IMR-90 (cell line): ENCODE measurements around the gene LCA5. TPM values are rescaled to one million over a fixed set of nuclear protein-coding genes. Genes with fewer than 3 reads are reported as not detected.

Source experiments
- ATAC-seq: fragments of 200-7000 bp; cut with Tn5 transposase; 2 replicates; pipeline ENCODE4 v1.9.1; 2020; ENCODE audit warnings: low read depth, mild to moderate bottlenecking, moderate library complexity
- BruUV-seq: library from RNA; stranded (reverse); fragments of 400-500 nt; replicated peaks from 2 replicates; lab custom pipeline; 2021; lab: Mats Ljungman, UMichigan
- CTCF ChIA-PET: fragments of 300-600 bp; formaldehyde crosslinking; extraction: SDS; loops from one replicate; lab custom pipeline; 2021; ENCODE audit warnings: antibody characterized with exemption; lab: Yijun Ruan, JAX
- POLR2A ChIA-PET: fragments of 300-600 bp; sonication (Branson Sonifier 250); formaldehyde crosslinking; loops from one replicate; lab custom pipeline; 2022; ENCODE audit warnings: antibody characterized with exemption; ENCODE audit not compliant: unreplicated experiment; lab: Charles Lee
- DNase-seq: peaks from one replicate; pipeline ENCODE4 v3.0.0; 2013
- H2AFZ ChIP-seq: replicated peaks from 2 replicates; pipeline ENCODE3; 2013; ENCODE audit warnings: low read length, mild to moderate bottlenecking; ENCODE audit not compliant: poor library complexity
- H2AK5ac ChIP-seq: 2 replicates; pipeline ENCODE4 v1.6.1; 2013; ENCODE audit warnings: low read depth, low read length, inconsistent platforms
- H2AK9ac ChIP-seq: replicated peaks from 2 replicates; pipeline ENCODE3; 2013; ENCODE audit warnings: mild to moderate bottlenecking, low read depth, low read length, moderate library complexity; ENCODE audit not compliant: poor library complexity
- H2BK120ac ChIP-seq: 2 replicates; pipeline ENCODE4 v1.6.1; 2013; ENCODE audit warnings: low read depth, low read length, inconsistent platforms
- H2BK15ac ChIP-seq: 3 replicates; pipeline ENCODE4 v1.6.1; 2013; ENCODE audit warnings: low read depth, low read length, inconsistent platforms
- H2BK20ac ChIP-seq: 2 replicates; pipeline ENCODE4 v1.6.1; 2013; ENCODE audit warnings: low read depth, mild to moderate bottlenecking, inconsistent platforms, low read length, moderate library complexity
- H2BK5ac ChIP-seq: 2 replicates; pipeline ENCODE4 v1.6.1; 2013; ENCODE audit warnings: mild to moderate bottlenecking, low read depth, low read length, inconsistent platforms; ENCODE audit not compliant: poor library complexity, severe bottlenecking
- H3K14ac ChIP-seq: replicated peaks from 2 replicates; pipeline ENCODE4 v1.6.1; 2013; ENCODE audit warnings: low read depth, low read length, inconsistent platforms
- H3K18ac ChIP-seq: 2 replicates; pipeline ENCODE4 v1.6.1; 2013; ENCODE audit warnings: low read depth, low read length, control low read depth
- H3K23ac ChIP-seq: 2 replicates; pipeline ENCODE4 v1.6.1; 2013; ENCODE audit warnings: low read depth, low read length, inconsistent platforms
- H3K27ac ChIP-seq: 2 replicates; pipeline ENCODE4 v1.5.1; 2013; ENCODE audit warnings: mild to moderate bottlenecking, control low read depth, low read length; ENCODE audit not compliant: insufficient read depth
- H3K27me3 ChIP-seq: 2 replicates; pipeline ENCODE4 v1.6.1; 2013; ENCODE audit warnings: low read length; ENCODE audit not compliant: control insufficient read depth, insufficient read depth
- H3K36me3 ChIP-seq: 2 replicates; pipeline ENCODE4 v1.6.1; 2013; ENCODE audit warnings: low read length, mixed read lengths; ENCODE audit not compliant: control insufficient read depth, insufficient read depth
- H3K4ac ChIP-seq: 2 replicates; pipeline ENCODE4 v1.6.1; 2013; ENCODE audit warnings: low read depth, low read length, inconsistent platforms
- H3K4me1 ChIP-seq: 2 replicates; pipeline ENCODE4 v1.6.1; 2013; ENCODE audit warnings: low read length, mixed read lengths; ENCODE audit not compliant: control insufficient read depth, insufficient read depth
- H3K4me2 ChIP-seq: 2 replicates; pipeline ENCODE4 v1.6.1; 2013; ENCODE audit warnings: low read depth, mild to moderate bottlenecking, control low read depth, low read length, moderate library complexity
- H3K4me3 ChIP-seq: 2 replicates; pipeline ENCODE4 v1.5.1; 2013; ENCODE audit warnings: low read depth, mild to moderate bottlenecking, control low read depth, low read length, moderate library complexity; ENCODE audit not compliant: insufficient read depth
- H3K56ac ChIP-seq: 2 replicates; pipeline ENCODE4 v1.6.1; 2013; ENCODE audit warnings: low read length, inconsistent platforms; ENCODE audit not compliant: insufficient read depth; ENCODE audit errors: extremely low read depth
- H3K79me1 ChIP-seq, 2 experiments: 2 replicates each; pipeline ENCODE4 v1.6.1; 2013; ENCODE audit warnings: low read length in 2 of 2, inconsistent platforms in 1 of 2, low read depth in 1 of 2
- H3K9ac ChIP-seq: 2 replicates; pipeline ENCODE4 v1.6.1; 2013; ENCODE audit warnings: low read depth, low read length, control low read depth
- H3K9me1 ChIP-seq: 2 replicates; pipeline ENCODE4 v1.6.1; 2013; ENCODE audit warnings: low read length, inconsistent platforms; ENCODE audit not compliant: insufficient read depth
- H3K9me3 ChIP-seq: 2 replicates; pipeline ENCODE4 v1.6.1; 2013; ENCODE audit warnings: low read length; ENCODE audit not compliant: control insufficient read depth, insufficient read depth
- H4K20me1 ChIP-seq: 2 replicates; pipeline ENCODE4 v1.6.1; 2013; ENCODE audit warnings: low read length, inconsistent platforms; ENCODE audit not compliant: insufficient read depth
- H4K5ac ChIP-seq: 2 replicates; pipeline ENCODE4 v1.6.1; 2013; ENCODE audit warnings: mild to moderate bottlenecking, low read depth, low read length, control low read depth
- H4K8ac ChIP-seq, 2 experiments: 2 replicates each; pipeline ENCODE4 v1.6.1; 2013; ENCODE audit warnings: low read depth in 2 of 2, low read length in 2 of 2, control low read depth in 1 of 2, inconsistent platforms in 1 of 2
- H4K91ac ChIP-seq: 2 replicates; pipeline ENCODE4 v1.6.1; 2013; ENCODE audit warnings: low read depth, low read length, inconsistent platforms; ENCODE audit not compliant: insufficient read depth
- BHLHE40 ChIP-seq: fragments of 150-350 bp; IDR thresholded peaks from 2 replicates; pipeline ENCODE4 v1.6.1; 2016; ENCODE audit warnings: mild to moderate bottlenecking, low read depth, low read length
- CEBPB ChIP-seq: IDR thresholded peaks from 2 replicates; pipeline ENCODE4 v1.6.1; 2012; ENCODE audit warnings: low read depth, low read length, improper control_type of control experiment
- CHD1 ChIP-seq: IDR thresholded peaks from 2 replicates; pipeline ENCODE4 v1.6.1; 2012; ENCODE audit warnings: low read depth, low read length, improper control_type of control experiment
- FOS ChIP-seq: fragments of 150-350 bp; IDR thresholded peaks from 2 replicates; pipeline ENCODE4 v1.6.1; 2016; ENCODE audit warnings: low read depth, low read length
- MAFK ChIP-seq: IDR thresholded peaks from 2 replicates; pipeline ENCODE4 v1.6.1; 2012; ENCODE audit warnings: low read depth, low read length, improper control_type of control experiment
- MAZ ChIP-seq: IDR thresholded peaks from 2 replicates; pipeline ENCODE4 v1.6.1; 2012; ENCODE audit warnings: low read depth, mild to moderate bottlenecking, low read length, improper control_type of control experiment, moderate library complexity, borderline replicate concordance
- MXI1 ChIP-seq: IDR thresholded peaks from 2 replicates; pipeline ENCODE4 v1.6.1; 2012; ENCODE audit warnings: low read depth, mild to moderate bottlenecking, low read length, moderate library complexity, borderline replicate concordance
- NFE2L2 ChIP-seq: fragments of 150-350 bp; IDR thresholded peaks from 2 replicates; pipeline ENCODE4 v1.6.1; 2016; ENCODE audit warnings: low read depth, mild to moderate bottlenecking, low read length
- POLR2A ChIP-seq: IDR thresholded peaks from 2 replicates; pipeline ENCODE4 v1.6.1; 2012; ENCODE audit warnings: mild to moderate bottlenecking, low read depth, low read length
- RAD21 ChIP-seq: IDR thresholded peaks from 2 replicates; pipeline ENCODE4 v1.6.1; 2012; ENCODE audit warnings: low read length, improper control_type of control experiment
- RCOR1 ChIP-seq: IDR thresholded peaks from 2 replicates; pipeline ENCODE4 v1.6.1; 2012; ENCODE audit warnings: mild to moderate bottlenecking, low read length, improper control_type of control experiment; ENCODE audit not compliant: insufficient replicate concordance
- RFX5 ChIP-seq: IDR thresholded peaks from 2 replicates; pipeline ENCODE4 v1.8.0; 2012; ENCODE audit warnings: low read depth, mild to moderate bottlenecking, low read length, moderate library complexity
- SMC3 ChIP-seq: fragments of 150-350 bp; IDR thresholded peaks from 2 replicates; pipeline ENCODE4 v1.6.1; 2016; ENCODE audit warnings: low read depth, mild to moderate bottlenecking, antibody characterized with exemption, low read length, moderate library complexity
- whole genome bisulfite sequencing, 2 experiments: methylation state at CpG; one replicate each; pipeline versions ENCODE4 v1.1.5 to v1.1.7; 2013; ENCODE audit warnings: missing lambda C conversion rate in 2 of 2; ENCODE audit not compliant: insufficient read length in 1 of 2; ENCODE audit errors: extremely low coverage in 2 of 2; 5-methylcytosine and 5-hydroxymethylcytosine counted together
- dilution Hi-C: fragments of 300-500 bp; cut with HindIII; formaldehyde crosslinking; loops from one replicate; pipeline ENCODE4 v1.14.3; 2018; ENCODE audit warnings: low sequenced_read_pairs; ENCODE audit not compliant: unreplicated experiment
- in situ Hi-C: fragments of 300-500 bp; cut with MboI; formaldehyde crosslinking; loops from 3 replicates; pipeline ENCODE4 v1.14.3; 2019; ENCODE audit warnings: low sequenced_read_pairs, inconsistent platforms, mixed read lengths
- intact Hi-C: fragments of 100-400 bp; cut with micrococcal nuclease; formaldehyde crosslinking; loops from 2 replicates; pipeline ENCODE4 v1.10.0; 2022
- polyA plus RNA-seq, 3 experiments: library from polyadenylated mRNA; depleted of rRNA; stranded (reverse); fragments of >200 nt; gene quantifications; 2 replicates each; pipeline ENCODE4 v1.2.3, GENCODE V29; 2012; ENCODE audit warnings: low replicate concordance in 1 of 3
- total RNA-seq: library from RNA; depleted of rRNA; stranded (reverse); fragments of >200 nt; gene quantifications from 2 replicates; pipeline ENCODE4 v1.2.3, GENCODE V29; 2012
- TF ChIP-seq, protein P1 (sequence below): conservative IDR thresholded peaks from 2 replicates; pipeline ENCODE4 v1.5.1; 2012; ENCODE audit warnings: mild to moderate bottlenecking, low read depth, low read length, improper control_type of control experiment
- TF ChIP-seq, protein P2 (sequence below): fragments of 150-350 bp; IDR thresholded peaks from 2 replicates; pipeline ENCODE4 v1.6.1; 2017; ENCODE audit warnings: mild to moderate bottlenecking, antibody characterized with exemption, low read length, low read depth
- TF ChIP-seq, protein P3 (sequence below): fragments of 150-350 bp; IDR thresholded peaks from 2 replicates; pipeline ENCODE4 v1.6.1; 2016; ENCODE audit warnings: low read depth, mild to moderate bottlenecking, low read length, moderate library complexity, borderline replicate concordance

LCA5 gene
- total and polyA plus RNA-seq, 2 of the 4 experiments (the other 2 are of a cell fraction): 1.2 to 2.0 TPM

DNA sequence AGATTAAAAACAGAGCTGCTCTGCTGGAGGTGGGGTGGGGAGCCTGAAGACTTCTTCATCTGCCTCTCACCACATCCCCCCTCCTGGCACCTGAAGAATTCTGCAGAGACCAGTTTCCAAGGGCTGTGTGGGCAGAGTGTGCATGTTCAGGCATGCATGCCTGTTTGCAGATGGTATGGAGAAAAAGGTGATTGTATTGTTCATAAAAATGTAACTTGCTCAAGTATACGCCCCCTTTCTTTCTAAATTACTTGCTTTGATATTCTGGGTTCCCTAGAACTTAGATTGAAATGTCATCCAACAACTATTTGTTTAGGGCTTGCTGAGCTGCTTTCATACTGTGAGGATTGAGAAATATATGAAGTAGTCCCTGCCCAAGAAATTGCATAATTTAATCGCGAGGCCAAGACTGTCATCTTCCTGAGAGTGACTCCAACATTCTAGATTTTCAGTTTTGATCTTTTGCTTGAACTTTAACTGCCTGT, 83.6 kb downstream of the LCA5 start:
- Histone ChIP-seq H3K9me1 (no peaks in the 10 kb centered on the region), H2BK20ac (no peak overlapping the region), H3K14ac (no peak overlapping the region), H3K4me3 (no peak overlapping the region), H3K27me3 (no peaks in the 10 kb centered on the region; the same call in none of the 2 replicates), H4K91ac (no peak overlapping the region), H3K9ac (no peak overlapping the region), H3K27ac (no peak overlapping the region), H4K8ac (no peak overlapping the region), H2BK5ac (no peak overlapping the region), H3K56ac (no peak overlapping the region), H3K23ac (no peak overlapping the region), H2BK15ac (no peak overlapping the region), H3K4me2 (no peak overlapping the region), H3K18ac (no peak overlapping the region), H2AK9ac (no peak overlapping the region), H4K5ac (no peak overlapping the region), H2AFZ (no peak overlapping the region), H3K4me1 (no peaks in the 10 kb centered on the region), H3K9me3 (no peaks in the 10 kb centered on the region), H3K4ac (no peak overlapping the region), H4K20me1 (no peaks in the 10 kb centered on the region), H2BK120ac (no peak overlapping the region), H3K79me1 (no peaks in the 10 kb centered on the region), H3K36me3 (no peaks in the 10 kb centered on the region), H2AK5ac (no peak overlapping the region)
- in situ Hi-C loops: no loop called here
- TF ChIP-seq, protein P1, sequence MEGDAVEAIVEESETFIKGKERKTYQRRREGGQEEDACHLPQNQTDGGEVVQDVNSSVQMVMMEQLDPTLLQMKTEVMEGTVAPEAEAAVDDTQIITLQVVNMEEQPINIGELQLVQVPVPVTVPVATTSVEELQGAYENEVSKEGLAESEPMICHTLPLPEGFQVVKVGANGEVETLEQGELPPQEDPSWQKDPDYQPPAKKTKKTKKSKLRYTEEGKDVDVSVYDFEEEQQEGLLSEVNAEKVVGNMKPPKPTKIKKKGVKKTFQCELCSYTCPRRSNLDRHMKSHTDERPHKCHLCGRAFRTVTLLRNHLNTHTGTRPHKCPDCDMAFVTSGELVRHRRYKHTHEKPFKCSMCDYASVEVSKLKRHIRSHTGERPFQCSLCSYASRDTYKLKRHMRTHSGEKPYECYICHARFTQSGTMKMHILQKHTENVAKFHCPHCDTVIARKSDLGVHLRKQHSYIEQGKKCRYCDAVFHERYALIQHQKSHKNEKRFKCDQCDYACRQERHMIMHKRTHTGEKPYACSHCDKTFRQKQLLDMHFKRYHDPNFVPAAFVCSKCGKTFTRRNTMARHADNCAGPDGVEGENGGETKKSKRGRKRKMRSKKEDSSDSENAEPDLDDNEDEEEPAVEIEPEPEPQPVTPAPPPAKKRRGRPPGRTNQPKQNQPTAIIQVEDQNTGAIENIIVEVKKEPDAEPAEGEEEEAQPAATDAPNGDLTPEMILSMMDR: no peak
- TF ChIP-seq, protein P2, sequence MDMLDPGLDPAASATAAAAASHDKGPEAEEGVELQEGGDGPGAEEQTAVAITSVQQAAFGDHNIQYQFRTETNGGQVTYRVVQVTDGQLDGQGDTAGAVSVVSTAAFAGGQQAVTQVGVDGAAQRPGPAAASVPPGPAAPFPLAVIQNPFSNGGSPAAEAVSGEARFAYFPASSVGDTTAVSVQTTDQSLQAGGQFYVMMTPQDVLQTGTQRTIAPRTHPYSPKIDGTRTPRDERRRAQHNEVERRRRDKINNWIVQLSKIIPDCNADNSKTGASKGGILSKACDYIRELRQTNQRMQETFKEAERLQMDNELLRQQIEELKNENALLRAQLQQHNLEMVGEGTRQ: no peak
- TF ChIP-seq, protein P3, sequence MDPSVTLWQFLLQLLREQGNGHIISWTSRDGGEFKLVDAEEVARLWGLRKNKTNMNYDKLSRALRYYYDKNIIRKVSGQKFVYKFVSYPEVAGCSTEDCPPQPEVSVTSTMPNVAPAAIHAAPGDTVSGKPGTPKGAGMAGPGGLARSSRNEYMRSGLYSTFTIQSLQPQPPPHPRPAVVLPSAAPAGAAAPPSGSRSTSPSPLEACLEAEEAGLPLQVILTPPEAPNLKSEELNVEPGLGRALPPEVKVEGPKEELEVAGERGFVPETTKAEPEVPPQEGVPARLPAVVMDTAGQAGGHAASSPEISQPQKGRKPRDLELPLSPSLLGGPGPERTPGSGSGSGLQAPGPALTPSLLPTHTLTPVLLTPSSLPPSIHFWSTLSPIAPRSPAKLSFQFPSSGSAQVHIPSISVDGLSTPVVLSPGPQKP: no peak
- TF ChIP-seq FOS: no peak
- TF ChIP-seq RFX5: no peak
- no peak for TF ChIP-seq MAFK
- TF ChIP-seq MXI1: no peak
- TF ChIP-seq NFE2L2: no peak
- TF ChIP-seq RCOR1: no peak
- no peak for TF ChIP-seq CHD1
- TF ChIP-seq BHLHE40: no peak
- TF ChIP-seq MAZ: no peak
- no peak for TF ChIP-seq POLR2A
- no peak for TF ChIP-seq RAD21
- no peak for TF ChIP-seq SMC3
- no peak for TF ChIP-seq CEBPB
- WGBS, 2 experiments: 33% methylated on average over 2 of the region's 3 CpGs; no CpG with 5 or more reads in 1 of the 2 experiments
- ATAC-seq (no peak; the same call in 1 of the 2 replicates), DNase-seq (no peak)
- dilution Hi-C loops: no loop called here
- ChIA-PET POLR2A (no interaction called here), CTCF (no interaction called here)
- intact Hi-C loops: no loop called here
- BruUV-seq: no TSS peak
